Measurements from ENCODE around the gene ASCL3.
"Not testable (repeated sequence)": the region's sequence is repeated elsewhere in the genome, so short reads cannot be mapped to it uniquely, and the experiment has no call there.

ASCL3 gene, protein sequence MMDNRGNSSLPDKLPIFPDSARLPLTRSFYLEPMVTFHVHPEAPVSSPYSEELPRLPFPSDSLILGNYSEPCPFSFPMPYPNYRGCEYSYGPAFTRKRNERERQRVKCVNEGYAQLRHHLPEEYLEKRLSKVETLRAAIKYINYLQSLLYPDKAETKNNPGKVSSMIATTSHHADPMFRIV

DNA sequence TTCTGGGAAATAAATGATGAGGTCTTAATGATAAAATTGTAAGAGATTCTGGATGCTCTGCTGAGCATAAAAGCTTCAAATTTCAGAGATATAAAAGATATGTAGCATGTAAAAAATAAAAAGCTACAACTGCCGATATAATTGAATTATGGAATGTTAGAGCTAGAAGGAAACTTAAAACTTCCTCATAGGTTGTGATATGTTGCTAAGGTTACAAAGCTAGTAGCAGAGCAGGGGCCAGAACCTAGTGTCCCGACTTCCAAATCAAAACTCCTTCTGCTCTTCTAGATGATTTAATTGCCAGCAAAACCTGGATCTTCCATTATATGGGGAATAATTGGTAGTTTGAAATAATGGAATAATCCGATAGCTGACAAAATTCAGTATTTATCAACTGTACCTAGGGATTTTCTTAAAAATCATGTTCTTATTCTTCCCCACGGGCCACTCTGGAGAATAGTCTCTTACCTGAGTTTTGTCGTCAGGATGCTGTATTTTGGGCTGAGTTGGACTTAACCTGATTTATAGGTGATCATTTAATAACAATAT lies at the start of gene ASCL3:
Gene ASCL3, minus strand, starts transcription at position 499 of the 549 bp plus-strand sequence. CDS start 4,855 bp downstream, outside the sequence.
- no peak within 1 kb of the TSS for H3K4me3 ChIP-seq (ENCODE audit: low read depth, low read length)
- DNase-seq (ENCODE audit: low read depth), result no peak
- TF ChIP-seq, protein P1, sequence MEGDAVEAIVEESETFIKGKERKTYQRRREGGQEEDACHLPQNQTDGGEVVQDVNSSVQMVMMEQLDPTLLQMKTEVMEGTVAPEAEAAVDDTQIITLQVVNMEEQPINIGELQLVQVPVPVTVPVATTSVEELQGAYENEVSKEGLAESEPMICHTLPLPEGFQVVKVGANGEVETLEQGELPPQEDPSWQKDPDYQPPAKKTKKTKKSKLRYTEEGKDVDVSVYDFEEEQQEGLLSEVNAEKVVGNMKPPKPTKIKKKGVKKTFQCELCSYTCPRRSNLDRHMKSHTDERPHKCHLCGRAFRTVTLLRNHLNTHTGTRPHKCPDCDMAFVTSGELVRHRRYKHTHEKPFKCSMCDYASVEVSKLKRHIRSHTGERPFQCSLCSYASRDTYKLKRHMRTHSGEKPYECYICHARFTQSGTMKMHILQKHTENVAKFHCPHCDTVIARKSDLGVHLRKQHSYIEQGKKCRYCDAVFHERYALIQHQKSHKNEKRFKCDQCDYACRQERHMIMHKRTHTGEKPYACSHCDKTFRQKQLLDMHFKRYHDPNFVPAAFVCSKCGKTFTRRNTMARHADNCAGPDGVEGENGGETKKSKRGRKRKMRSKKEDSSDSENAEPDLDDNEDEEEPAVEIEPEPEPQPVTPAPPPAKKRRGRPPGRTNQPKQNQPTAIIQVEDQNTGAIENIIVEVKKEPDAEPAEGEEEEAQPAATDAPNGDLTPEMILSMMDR (IDR thresholded peaks at IDR 0.05; ENCODE audit: low read depth, low read length, missing control alignments), result no peak

DNA sequence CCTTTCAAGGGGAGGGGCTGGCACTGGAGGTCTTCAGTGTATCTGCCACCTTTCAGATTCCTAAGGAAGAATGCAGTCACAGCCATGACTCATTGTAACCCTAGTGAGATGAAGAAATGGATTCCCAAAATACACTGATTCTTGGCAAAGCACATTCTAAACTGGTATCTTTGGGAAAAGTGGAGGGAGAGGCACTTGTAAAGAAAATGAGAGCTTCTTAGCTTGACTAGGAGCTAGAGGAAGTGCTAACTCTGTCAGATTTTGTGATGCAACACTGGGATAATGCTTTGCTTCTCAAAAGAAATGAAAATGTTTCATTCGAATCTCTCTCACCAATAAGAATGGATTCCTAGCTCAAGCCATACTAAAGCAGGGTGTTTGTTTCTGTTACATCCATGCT lies 46.6 kb upstream of the ASCL3 start:
- TF ChIP-seq, protein P1 (IDR thresholded peaks at IDR 0.05; ENCODE audit: low read depth, low read length, missing control alignments), result no peak
- DNase-seq (ENCODE audit: low read depth), result no peak
- no peak overlapping the region for H3K4me3 ChIP-seq (ENCODE audit: low read depth, low read length)

- TF ChIP-seq, protein P1 (IDR thresholded peaks at IDR 0.05; ENCODE audit: low read depth, low read length, missing control alignments), result no peak
- no peak overlapping the region for H3K4me3 ChIP-seq (ENCODE audit: low read depth, low read length)
- DNase-seq (ENCODE audit: low read depth), result no peak
Measured at GRCh38 chr11:8988329-8989234, 45.8 kb upstream of the ASCL3 start.

- no peak overlapping the region for H3K4me3 ChIP-seq (ENCODE audit: low read depth, low read length)
- DNase-seq (ENCODE audit: low read depth), result no peak
- TF ChIP-seq, protein P1 (IDR thresholded peaks at IDR 0.05; ENCODE audit: low read depth, low read length, missing control alignments), result no peak
Measured at GRCh38 chr11:8987446-8987845, 44.6 kb upstream of the ASCL3 start.

DNA sequence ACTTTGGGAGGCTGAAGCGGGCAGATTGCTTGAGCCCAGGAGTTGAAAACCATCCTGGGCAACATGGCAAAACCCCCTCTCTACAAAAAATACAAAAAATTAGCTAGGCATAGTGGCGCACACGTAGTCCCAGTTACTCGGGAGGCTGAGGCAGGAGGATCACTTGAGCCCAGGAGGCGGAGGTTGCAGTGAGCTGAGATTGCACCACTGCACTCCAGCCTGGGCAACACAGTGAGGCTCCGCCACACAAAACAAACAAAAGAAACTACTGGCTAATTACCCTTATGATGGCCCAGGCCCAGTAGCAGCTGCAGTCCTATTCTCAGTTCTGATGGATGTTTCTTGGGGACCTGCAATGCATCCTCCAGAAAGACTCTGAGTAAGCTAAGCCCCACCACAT lies 44.0 kb upstream of the ASCL3 start:
- not testable (repeated sequence) for H3K4me3 ChIP-seq (ENCODE audit: low read depth, low read length); DNase-seq (ENCODE audit: low read depth)

GRCh38 chr11:8985462-8985861 lies 42.6 kb upstream of the ASCL3 start:
- DNase-seq (ENCODE audit: low read depth), result no peak
- no peak overlapping the region for H3K4me3 ChIP-seq (ENCODE audit: low read depth, low read length)
- TF ChIP-seq, protein P1 (IDR thresholded peaks at IDR 0.05; ENCODE audit: low read depth, low read length, missing control alignments), result no peak

DNA sequence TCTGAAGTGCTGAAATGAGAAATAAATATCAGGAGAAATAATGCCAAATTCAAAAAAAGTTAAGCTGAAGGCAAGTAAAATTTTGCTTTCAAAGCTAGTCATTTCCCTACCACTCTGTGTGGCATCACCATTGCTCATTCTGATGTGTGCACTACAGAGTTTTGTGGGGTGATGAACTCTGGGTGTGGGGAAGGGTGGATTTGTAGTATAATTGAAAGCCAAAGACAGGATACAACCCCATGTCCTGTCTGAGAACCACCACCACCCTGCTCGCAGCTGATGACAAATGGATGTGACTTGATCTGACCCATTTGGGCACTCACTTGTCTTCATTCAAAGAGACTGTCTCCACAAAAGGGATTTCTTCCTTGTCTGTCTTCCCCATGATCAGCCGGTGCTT lies 40.7 kb upstream of the ASCL3 start:
- TF ChIP-seq, protein P1 (IDR thresholded peaks at IDR 0.05; ENCODE audit: low read depth, low read length, missing control alignments), result no peak
- no peak overlapping the region for H3K4me3 ChIP-seq (ENCODE audit: low read depth, low read length)
- no peak for DNase-seq (ENCODE audit: low read depth)
